Ishikawa (cell line): ENCODE measurements around the gene CHRNA1.

Experiments used
- CEBPB ChIP-seq: IDR thresholded peaks from 2 replicates; pipeline ENCODE4 v1.6.1; 2012
- CREB1 ChIP-seq: IDR thresholded peaks from 2 replicates; pipeline ENCODE4 v1.6.1; 2012; ENCODE audit warnings: low read depth
- EGR1 ChIP-seq: IDR thresholded peaks from 2 replicates; pipeline ENCODE4 v1.6.1; 2012
- EP300 ChIP-seq: IDR thresholded peaks from 2 replicates; pipeline ENCODE4 v1.6.1; 2012; ENCODE audit warnings: borderline replicate concordance
- FOXM1 ChIP-seq: IDR thresholded peaks from 2 replicates; pipeline ENCODE4 v1.6.1; 2012; ENCODE audit warnings: low read depth, borderline replicate concordance
- MAX ChIP-seq: IDR thresholded peaks from 2 replicates; pipeline ENCODE4 v1.6.1; 2012
- NFIC ChIP-seq: IDR thresholded peaks from 2 replicates; pipeline ENCODE4 v1.6.1; 2012
- RAD21 ChIP-seq: IDR thresholded peaks from 2 replicates; pipeline ENCODE4 v1.6.1; 2012; ENCODE audit warnings: low read depth
- REST ChIP-seq: IDR thresholded peaks from 2 replicates; pipeline ENCODE4 v1.6.1; 2012; ENCODE audit warnings: low read depth, mild to moderate bottlenecking
- TAF1 ChIP-seq: IDR thresholded peaks from 2 replicates; pipeline ENCODE4 v1.6.1; 2012; ENCODE audit warnings: low read depth, mild to moderate bottlenecking
- TCF12 ChIP-seq: IDR thresholded peaks from 2 replicates; pipeline ENCODE4 v1.6.1; 2012; ENCODE audit warnings: low read depth
- TEAD4 ChIP-seq: IDR thresholded peaks from 2 replicates; pipeline ENCODE4 v1.6.1; 2012
- USF1 ChIP-seq: IDR thresholded peaks from 2 replicates; pipeline ENCODE4 v1.6.1; 2012
- YY1 ChIP-seq: IDR thresholded peaks from 2 replicates; pipeline ENCODE4 v1.6.1; 2012; ENCODE audit warnings: low read depth
- ZBTB7A ChIP-seq: IDR thresholded peaks from 2 replicates; pipeline ENCODE4 v1.6.1; 2012; ENCODE audit warnings: low read depth

The CHRNA1 gene

GRCh38 chr2:174778085-174778981 lies 14.1 kb upstream of the CHRNA1 start:
- no peak for TF ChIP-seq EP300
- TF ChIP-seq TAF1: no peak
- TF ChIP-seq NFIC: no peak
- TF ChIP-seq REST: no peak
- TF ChIP-seq USF1: no peak
- TF ChIP-seq TCF12: no peak
- TF ChIP-seq FOXM1: no peak
- no peak for TF ChIP-seq RAD21

- TF ChIP-seq EP300 (no peak), ZBTB7A (no peak), TCF12 (no peak), CEBPB (no peak), NFIC (no peak), MAX (no peak), REST (no peak), EGR1 (no peak), TAF1 (no peak), YY1 (no peak), USF1 (no peak), TEAD4 (no peak), FOXM1 (no peak), CREB1 (no peak), RAD21 (no peak)
These were observed 13.2 kb upstream of the CHRNA1 start for GRCh38 chr2:174777347-174778084.

GRCh38 chr2:174776675-174777074 lies 12.4 kb upstream of the CHRNA1 start:
- TF ChIP-seq EP300: no peak
- no peak for TF ChIP-seq YY1
- TF ChIP-seq ZBTB7A: no peak
- no peak for TF ChIP-seq FOXM1
- TF ChIP-seq NFIC: no peak
- no peak for TF ChIP-seq TCF12

GRCh38 chr2:174776223-174776622 lies 12.0 kb upstream of the CHRNA1 start:
- TF ChIP-seq CEBPB: no peak

GRCh38 chr2:174775571-174775980 lies 11.3 kb upstream of the CHRNA1 start:
- TF ChIP-seq CEBPB (no peak), USF1 (no peak), NFIC (no peak), MAX (no peak), CREB1 (no peak), EP300 (no peak), TAF1 (no peak), TCF12 (no peak), TEAD4 (no peak), FOXM1 (no peak), ZBTB7A (no peak), YY1 (no peak), REST (no peak), RAD21 (no peak), EGR1 (no peak)
